Astrocyte of the hippocampus (primary cell): ENCODE data around the gene MRPL33.

ENCODE experiments used
- DNase-seq: peaks from one replicate; pipeline ENCODE4 v3.0.0; 2011; ENCODE audit warnings: low read depth, low spot score

MRPL33 gene

GRCh38 chr2:27776097-27776496 lies 4.6 kb downstream of the MRPL33 start:
- peak; percentile 61 for DNase-seq

GRCh38 chr2:27776696-27777095 lies 5.2 kb downstream of the MRPL33 start:
- no peak for DNase-seq

GRCh38 chr2:27779417-27780055 lies 8.0 kb downstream of the MRPL33 start:
- no peak for DNase-seq

GRCh38 chr2:27781496-27781895 lies 10.0 kb downstream of the MRPL33 start:
- DNase-seq: no peak

- no peak for DNase-seq
Observed at GRCh38 chr2:27782701-27783100, 11.2 kb downstream of the MRPL33 start.

GRCh38 chr2:27790796-27791195 lies 19.3 kb downstream of the MRPL33 start:
- no peak for DNase-seq

- no peak for DNase-seq
Observed at GRCh38 chr2:27792759-27793158, 21.2 kb downstream of the MRPL33 start.

GRCh38 chr2:27795093-27795834 lies 23.7 kb downstream of the MRPL33 start:
- no peak for DNase-seq

- DNase-seq: no peak
Observed at GRCh38 chr2:27795868-27796277, 24.4 kb downstream of the MRPL33 start.

GRCh38 chr2:27796791-27797765 lies 25.6 kb downstream of the MRPL33 start:
- no peak for DNase-seq

- no peak for DNase-seq
Observed at GRCh38 chr2:27797841-27798240, 26.3 kb downstream of the MRPL33 start.

- DNase-seq: no peak
Observed at GRCh38 chr2:27798486-27798885, 27.0 kb downstream of the MRPL33 start.

- DNase-seq: peak; percentile 99
Observed at GRCh38 chr2:27798948-27799645, 27.6 kb downstream of the MRPL33 start.

GRCh38 chr2:27799646-27800010 lies 28.1 kb downstream of the MRPL33 start:
- no peak for DNase-seq

- DNase-seq: no peak
Observed at GRCh38 chr2:27800856-27801255, 29.3 kb downstream of the MRPL33 start.

- no peak for DNase-seq
Observed at GRCh38 chr2:27802547-27802946, 31.0 kb downstream of the MRPL33 start.

GRCh38 chr2:27803046-27803445 lies 31.5 kb downstream of the MRPL33 start:
- DNase-seq: no peak

GRCh38 chr2:27804146-27804545 lies 32.6 kb downstream of the MRPL33 start:
- DNase-seq: no peak

GRCh38 chr2:27805180-27805579 lies 33.7 kb downstream of the MRPL33 start:
- no peak for DNase-seq

- DNase-seq: no peak
Observed at GRCh38 chr2:27806311-27807059, 35.0 kb downstream of the MRPL33 start.

GRCh38 chr2:27807476-27807875 lies 36.0 kb downstream of the MRPL33 start:
- DNase-seq: peak; percentile 65
